NCI-H1436 (cell line): Measurements from ENCODE around the gene ONECUT1.
"Not testable (repeated sequence)": the region's sequence is repeated elsewhere in the genome, so short reads cannot be mapped to it uniquely, and the experiment has no call there.

ENCODE experiments used
- DNase-seq: peaks from one replicate; lab custom pipeline; 2025; lab: John Stamatoyannopoulos, UW

ONECUT1 gene

DNA sequence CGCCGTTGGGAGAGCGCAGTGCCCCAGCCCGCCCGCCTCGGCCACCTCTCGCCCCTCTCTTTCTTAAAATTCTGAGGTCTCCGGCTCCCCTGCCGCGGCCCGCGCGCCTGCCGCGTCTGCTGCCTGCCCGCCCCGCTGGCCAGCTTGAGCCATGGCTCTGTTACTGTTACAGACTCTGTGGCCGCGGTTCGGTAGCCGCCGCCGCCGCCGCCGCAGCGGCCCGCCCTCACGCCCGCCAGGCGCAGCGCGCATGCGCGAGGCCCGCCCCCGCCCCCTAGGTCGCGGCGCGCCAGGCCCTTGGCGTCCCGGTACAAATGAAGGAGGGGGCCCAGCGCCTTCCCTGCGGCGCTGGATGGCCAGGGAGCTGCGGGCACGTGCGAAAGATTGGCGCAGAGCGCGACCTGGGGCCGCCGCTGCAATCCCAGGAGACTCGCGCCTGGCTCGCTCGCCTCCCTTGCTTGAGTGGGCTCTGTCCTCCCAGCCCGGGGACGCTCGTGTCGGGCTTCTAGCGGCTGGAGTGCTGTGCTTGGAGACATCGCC lies at the start of gene ONECUT1:
Gene ONECUT1 (minus strand): TSS at position 168 of the 540 bp plus-strand sequence. CDS start 452 bp downstream, outside the sequence.
- DNase-seq: peak; percentile 57

DNA sequence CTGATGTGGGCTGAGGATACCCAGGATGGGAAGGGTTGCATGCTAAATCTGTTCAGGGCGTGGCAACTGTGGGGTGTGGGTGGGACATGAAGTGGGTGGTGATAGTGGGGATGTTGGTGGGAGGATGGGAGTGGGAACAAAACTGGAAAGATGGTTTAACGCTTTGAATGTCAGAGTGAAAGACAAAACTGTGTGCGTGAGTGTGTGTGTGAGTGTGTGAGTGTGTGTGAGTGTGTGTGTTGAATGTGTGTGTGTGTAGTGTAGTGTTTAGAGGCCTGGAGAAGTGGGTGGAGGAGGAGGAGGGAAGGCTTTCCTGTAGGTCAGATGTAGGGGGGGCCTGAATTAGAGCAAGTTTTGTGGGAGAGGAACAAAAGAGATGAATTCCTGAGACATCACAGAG lies 44.2 kb upstream of the ONECUT1 start:
- DNase-seq: no peak

DNA sequence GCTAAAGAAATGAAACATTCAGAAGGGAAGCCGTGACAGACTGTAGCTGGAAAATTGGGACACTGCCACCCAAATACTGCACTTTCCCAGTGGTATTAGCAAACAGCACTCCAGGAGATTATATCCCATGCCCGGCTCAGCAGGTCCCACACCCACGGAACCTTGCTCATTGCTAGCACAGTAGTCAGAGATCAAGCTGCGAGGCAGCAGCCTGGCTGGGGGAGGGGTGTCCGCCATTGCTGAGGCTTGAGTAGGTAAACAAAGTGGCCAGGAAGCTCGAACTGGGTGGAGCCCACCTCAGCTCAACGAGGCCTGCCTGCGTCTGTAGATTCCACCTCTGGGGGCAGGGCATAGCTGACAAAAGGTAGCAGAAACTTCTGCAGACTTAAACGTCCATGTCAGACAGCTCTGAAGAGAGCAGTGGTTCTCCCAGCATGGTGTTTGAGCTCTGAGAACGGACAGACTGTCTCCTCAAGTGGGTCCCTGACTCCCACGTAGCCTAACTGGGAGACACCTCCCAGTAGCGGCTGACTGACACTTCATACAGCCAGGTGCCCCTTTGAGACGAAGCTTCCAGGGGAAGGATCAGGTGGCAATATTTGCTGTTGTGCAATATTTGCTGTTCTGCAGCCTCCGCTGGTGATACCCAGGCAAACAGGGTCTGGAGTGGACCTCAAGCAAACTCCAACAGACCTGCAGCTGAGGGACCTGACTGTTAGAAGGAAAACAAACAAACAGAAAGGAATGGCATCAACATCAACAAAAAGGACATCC lies 34.2 kb upstream of the ONECUT1 start:
- DNase-seq: not testable (repeated sequence)

DNA sequence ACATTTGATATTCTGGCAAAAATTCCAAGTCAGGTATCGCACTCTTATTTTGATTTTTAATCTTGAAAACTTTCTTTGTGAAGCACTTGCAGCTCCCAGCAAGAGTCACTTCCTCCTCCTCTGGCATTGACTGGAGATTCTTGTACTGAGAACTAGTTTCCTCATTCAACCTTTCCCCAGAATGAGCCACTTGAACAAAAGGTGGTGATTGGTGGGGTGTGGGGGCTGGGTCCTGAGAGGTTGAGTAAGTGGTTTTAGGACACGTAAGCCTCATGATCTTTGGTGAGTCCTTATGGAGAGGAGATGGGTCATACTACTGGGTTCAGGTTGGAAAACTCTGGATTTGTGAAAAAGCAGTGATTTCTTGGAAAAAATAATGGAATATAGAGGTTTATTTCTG lies 32.3 kb upstream of the ONECUT1 start:
- DNase-seq: no peak

DNA sequence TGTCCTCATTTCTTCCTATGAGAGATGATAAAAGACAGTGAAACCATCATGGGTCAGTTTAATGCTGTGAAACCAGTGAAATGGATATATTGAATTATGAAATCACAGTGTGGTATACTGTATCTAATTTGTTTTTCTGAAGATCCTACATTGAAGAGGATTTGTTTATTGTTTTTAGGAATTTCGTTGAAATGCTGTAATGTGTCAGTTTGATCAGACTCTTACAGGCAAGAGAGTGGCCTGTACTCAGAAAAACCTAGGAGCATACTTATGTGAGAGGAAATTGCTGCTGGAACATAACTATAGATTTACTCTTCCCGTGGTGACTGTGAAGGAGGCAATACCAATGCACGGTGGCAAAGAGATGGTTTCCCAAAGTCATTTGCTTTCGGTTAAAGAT lies 29.1 kb upstream of the ONECUT1 start:
- no peak for DNase-seq

DNA sequence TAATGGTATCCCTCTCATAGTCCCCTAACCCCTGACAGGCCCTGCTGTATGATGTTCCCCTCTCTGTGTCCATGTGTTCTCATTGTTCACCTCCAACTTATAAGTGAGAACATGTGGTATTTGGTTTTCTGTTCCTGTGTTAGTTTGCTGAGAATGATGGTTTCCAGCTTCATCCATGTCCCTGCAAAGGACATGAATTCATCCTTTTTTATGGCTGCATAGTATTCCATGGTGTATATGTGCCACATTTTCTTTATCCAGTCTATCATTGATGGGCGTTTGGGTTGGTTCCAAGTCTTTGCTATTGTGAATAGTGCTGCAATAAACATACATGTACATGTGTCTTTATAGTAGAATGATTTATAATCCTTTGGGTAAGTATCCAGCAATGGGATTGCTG lies 25.8 kb upstream of the ONECUT1 start:
- not testable (repeated sequence) for DNase-seq

DNA sequence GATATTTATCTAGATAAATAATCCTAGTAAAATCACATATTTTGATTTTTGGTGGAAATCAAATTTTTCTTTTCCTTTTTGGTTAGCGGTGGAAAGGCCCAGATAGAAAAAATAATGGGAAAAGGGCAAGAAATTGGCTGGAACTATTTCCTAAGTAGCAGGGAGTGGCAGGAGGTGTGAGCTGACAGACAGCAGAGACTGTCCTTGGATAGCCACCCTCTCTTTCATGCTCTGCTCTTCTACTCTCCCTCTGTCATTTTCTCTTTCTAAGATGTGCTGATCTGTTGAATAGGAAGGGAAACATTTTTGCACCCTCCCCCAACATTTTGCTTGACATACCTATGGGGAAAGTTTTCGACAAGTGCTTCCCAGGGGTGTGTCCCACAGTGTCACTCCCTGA lies 18.9 kb upstream of the ONECUT1 start:
- no peak for DNase-seq

DNA sequence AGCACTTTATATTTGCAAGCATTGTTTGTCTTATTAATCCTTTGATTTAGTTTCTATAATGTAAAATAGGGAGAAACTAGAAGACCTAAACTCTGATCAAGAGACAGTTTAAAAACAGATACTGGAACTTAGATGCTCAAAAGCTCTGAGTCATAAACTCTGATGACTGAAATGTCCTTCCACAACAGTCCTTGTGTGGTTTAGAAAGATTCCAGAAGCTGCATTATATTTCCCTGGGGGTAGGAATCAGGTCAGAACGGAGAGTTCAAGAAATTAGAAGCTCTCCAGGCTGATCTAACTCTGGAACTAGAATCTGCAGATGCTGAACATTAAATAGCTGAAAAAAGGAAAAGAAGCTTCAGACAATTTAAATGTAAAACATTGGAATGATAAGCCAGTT lies 18.3 kb upstream of the ONECUT1 start:
- no peak for DNase-seq

DNA sequence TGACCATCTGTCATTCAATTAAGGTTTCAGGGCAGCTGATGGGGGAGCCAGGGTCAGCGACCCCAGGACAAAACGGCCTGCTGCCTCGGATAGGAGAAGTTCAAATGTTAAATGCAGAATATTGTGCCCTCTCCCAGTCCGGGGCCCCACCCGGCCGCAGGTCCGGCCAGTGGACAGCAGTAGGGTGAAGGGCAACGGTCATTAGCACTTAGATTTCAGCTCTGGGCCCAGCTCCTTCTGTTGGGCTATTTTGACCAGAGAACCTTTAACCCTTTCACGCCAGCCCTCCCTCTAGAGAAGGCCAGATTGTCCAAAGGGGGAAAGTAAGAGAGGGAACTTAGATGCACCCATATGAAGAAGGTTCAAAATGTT lies 16.1 kb upstream of the ONECUT1 start:
- no peak for DNase-seq

DNA sequence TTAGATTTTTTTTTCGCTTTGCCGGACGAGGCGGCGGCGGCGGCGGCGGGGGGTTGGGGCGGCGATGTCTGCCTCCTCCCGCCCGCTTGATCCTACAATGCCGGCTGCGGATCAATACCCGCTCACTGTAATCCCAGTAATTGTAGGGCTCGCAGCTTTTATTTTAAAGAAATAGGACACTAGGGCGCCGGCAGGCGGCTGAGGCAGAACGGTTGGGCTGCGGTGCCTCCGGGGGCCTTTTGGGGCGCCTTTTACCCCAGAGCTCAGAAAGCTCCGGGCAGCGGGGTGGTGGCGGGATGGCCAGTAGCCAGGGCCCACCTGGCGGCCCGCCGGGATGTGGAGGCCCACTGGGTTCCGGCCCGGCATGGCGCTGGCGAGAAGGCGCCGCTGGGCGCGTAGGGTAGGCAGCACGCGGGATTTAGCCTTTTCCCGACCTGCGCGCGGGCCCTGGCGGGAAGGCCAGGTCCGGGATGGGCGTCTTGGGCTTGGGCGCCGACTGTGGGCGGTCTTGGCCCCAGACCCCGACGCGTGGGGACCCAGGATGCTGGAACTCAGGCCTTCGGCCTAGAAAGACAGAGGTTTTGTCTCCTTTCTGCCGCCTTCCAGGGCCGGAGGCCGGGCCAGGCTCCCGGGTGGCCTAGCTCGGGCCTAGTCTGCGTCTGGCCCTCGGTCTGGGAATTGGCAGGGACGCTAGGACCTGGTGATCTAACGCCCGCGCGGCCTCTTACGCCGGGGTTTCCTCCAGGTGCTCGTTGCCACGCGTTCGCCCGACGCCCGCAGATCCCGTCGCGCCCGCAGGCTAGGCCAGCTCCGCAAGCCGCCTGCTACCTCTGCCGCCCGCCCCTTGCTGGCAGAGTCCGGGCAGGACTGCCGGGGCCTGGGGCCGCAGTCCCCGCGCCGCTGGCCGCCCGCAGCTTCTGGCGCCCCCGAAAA lies 15.5 kb upstream of the ONECUT1 start:
- no peak for DNase-seq

DNA sequence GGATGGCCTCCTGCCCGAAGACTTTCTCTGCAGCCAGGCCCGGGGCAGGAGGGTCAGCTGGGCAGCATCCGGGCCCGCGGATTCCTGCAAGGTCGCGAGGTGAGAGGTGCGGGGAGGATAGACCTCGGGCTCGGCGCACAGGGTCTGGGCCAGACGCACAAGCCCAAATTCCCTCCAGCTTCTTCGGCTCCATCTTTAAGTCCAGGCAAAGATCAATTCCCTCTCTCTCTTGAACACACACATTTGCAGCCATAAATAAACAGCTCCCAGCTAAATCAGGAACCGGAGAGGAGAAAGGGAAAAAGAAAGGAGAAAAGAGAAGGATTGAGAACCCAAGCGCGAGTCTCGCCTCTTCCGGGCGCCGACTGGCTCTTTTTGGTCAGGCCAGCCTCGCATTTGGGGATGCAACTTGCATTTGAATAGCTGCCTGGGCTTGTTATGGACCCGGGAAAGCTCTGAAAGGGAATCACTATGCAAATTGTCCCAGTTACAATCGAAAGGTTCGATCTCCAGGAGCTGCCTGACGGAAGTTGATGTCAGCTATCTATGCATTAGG lies 14.5 kb upstream of the ONECUT1 start:
- no peak for DNase-seq

DNA sequence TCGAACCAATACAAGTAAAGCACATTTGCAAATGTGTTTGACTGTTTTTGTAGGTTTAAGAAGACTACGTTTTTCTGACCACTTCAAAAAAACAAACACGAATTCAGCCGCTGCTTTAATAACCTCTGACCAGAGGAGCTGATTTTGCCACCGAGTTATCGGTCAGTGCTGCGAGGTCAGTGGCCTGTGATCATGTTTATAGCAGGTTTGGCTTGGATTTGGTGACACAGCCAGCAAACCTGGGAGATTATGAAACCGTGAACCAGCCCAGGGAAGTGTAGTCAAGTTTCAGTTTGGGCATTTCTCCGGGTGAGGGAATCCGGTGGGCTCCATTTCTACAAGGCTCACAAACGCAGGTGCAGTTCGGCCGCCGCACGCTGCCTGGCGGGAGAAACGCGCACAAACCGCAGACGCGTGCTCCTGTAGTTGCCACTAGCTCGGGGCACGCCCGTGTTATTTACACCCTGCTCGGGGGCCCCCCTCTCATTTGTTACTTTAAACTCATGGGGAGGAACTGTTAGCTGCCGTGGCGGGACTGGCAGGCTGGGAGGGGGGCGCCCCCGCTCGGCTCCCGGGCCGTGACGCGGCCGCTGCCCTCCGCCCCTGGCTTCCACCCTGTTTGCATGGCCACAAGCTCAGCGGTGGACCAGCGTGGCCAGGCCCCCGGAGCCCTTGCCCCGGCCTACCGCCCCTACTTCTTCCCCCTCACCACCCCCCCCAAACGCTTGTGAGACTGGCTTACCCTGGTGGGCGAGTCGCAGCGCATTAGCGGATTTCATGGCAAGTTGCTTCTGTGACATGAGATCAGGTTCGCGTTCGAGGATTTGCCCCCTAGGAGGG lies 13.6 kb upstream of the ONECUT1 start:
- no peak for DNase-seq

DNA sequence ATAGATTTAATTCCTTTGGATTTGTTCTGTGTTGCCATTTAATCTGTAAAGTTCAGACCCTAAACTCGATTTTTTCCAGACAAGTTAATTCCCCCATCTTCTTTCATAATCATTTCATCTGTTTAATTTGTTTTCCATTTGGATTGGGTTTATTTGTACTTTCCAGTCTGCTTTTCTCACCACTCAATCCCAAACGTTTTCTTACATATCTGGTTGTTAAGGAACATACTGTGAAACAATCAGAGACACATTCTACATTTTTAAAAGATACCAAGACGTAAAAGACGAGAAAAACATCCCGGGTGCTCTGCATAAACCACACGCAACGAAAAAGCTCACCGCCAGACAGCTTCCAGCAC lies 13.0 kb upstream of the ONECUT1 start:
- no peak for DNase-seq

DNA sequence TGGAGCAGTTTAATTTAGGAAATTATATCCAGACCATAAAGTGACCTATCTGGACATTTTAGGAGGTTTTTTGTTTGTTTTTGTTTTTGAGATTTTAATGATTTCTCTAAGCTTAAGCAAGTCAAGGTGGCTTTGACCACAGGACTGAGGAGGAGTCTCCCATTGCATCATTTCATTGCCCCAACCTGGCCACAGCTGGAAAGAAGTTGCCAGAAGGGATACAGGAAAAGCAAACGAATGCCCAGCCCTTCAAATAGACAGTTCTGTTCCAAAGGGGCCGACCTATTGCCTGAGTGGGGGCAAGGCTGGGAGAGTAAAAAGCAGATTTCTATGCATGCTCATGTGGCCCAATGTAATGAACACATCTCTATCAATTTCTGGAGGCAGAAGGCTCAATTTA lies 12.0 kb upstream of the ONECUT1 start:
- DNase-seq: no peak

DNA sequence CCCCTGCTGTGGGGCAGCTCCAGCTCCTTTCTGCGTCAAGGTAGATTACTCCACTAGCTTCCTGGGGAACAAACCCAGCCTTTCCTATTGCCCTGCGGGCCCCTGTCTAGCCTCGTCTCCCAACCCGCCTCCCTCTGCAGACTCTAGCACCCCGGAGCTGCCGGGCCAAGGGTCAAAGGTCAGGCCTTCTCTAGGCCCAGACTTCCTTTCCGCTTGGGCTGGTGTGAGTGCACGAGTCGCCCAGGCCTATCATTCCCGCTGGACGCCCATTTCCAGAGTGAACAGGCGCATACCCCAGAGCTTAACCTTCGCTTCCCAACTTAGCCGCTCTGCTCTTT lies 11.6 kb upstream of the ONECUT1 start:
- DNase-seq: no peak

DNA sequence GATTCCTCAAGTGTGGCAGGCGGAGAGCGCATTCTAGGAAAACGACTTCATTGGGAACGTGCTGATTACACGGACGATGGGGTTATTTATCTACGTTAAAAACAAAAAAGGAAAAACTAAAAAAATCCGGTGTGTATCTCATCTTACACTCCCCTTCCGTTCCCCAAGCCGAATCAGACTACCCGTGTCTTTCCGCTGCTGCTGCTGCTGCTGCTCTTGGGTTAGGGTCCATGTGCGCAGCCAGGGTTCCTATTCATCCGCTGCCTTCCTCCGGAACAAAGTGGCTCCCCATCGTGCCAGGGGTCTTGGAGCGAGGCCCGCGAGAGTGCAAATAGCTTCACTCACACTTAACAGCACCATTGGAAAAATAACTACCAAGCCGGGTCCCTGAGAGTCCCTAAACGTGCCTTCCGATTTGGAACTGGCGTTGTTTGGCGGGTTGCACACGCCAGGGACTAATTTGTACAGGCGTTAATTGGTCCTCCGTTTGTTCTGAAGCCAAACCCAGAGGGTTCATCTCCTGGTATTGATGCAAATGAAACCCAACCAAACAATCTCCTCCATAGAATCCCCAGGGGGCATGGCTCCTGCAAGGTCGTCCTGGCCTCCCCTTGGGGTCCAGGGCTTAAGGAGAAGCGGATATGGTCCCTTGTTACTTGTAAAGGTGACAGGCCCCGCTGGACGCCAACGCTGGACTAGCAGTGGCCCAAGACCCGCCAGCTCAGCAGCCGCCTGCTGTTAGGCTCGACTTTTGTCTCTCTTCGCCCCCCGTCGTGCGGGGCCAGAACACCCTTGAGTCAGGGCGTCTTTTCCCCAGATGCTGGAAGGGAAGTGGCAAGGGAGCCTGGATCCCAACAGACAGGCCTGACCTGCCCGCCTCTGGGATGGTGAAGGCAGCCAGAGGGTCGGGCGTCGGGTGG lies 11.0 kb upstream of the ONECUT1 start:
- DNase-seq: no peak

DNA sequence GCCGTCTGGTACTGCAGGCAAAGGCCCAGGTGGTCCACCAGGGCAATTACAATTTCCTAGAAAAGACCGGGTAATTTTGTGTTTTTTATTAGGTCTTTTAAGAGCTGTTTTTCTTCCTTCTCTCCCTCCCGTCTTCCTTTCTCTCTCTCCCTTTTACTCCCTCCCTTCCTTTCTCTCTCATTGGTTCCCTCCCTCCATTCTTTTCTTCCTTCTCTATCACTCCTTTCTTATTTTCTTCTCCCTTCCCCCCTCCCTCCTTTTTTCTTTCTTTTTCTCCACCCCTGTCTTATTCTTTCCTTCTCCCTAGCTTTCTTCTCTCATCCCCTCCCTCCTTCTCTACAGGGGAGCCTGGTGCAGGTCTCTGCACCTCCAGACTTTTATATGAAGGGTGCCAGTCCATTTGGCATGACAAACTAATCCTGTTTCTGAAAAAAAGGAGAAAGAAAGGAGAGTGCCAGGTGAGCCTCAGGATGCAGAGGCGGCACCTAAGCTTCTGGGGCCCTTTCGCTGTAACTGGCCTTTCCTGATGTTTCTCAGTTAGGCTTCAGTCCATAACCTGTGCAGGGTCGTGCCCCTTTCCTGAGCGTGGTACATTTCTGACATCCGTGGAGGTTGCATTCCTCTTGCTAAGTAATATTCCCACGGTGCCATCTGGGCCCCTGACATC lies 9.1 kb upstream of the ONECUT1 start:
- no peak for DNase-seq

DNA sequence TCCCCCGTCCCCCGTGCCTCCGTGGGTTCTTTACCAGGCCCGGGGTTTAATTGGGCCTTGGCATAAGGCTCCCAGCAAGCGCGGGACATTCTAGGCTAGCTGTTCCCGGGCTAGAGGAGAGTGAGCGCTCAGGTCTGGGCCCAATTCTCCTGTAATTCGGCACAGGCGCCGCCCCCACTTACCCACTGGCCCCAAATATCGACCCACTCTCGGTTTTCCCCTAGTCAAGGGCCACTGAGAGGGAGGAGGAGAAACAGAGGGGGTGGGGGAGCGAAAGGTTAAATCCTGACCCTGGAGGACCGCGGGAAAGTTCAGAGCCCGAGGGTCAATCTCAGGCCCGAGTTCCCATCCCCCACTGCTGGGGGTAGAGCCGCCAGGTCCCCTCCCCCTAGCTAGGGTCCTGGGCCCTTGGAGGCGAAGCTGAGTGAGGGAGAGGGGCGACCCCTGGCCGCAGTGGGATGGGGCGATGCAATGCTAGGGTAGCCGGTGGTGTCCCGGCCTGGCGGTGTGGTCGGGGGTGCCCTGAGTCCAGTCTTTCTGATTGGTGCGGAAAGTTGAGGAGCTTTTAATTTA lies 8.5 kb upstream of the ONECUT1 start:
- no peak for DNase-seq

DNA sequence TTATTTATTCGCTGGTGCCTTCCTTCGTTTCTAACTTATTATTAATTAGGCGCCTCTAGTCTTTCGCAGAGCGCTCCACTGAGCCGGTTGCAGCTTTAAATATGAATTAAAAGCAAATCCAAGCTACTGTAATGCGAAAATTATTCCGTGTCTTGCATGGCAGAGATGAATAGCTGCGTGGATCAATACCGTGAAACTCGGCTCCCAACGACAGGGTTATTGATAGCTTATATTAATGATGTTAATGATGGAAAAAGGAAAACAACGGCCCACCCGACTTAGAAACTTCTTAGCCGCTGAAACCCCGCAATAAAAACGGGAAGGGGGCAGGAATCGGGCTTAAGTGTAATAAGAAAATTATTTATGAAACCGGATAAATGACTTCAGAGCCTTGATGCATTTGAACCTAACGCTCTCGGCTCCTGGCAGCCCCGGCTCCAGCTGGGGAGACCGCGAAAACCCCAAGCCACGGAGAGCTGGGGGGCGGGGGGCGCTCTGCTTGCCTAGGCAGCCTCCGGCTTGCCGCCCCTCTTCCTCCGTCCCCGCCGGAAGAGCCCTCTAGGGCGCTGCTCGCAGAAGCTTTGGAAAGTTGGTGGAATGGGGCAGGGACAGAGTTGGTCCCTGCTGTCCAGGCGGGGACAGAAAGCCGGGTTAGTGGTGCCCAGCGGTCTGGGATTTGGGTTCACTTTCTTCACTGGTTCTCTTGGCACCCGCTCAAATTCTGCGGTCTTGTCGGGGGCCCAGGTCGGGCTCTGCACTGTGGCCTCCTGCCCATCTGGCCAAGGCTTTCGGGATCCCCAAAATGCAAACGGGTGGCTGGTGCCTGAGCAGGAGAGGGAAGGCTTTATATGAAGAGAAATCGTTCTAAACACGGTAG lies 7.7 kb upstream of the ONECUT1 start:
- DNase-seq: no peak
